ENCODE data around the gene MYG1. TPM values are rescaled to one million over a fixed set of nuclear protein-coding genes. Genes with fewer than 3 reads are reported as not detected.

Gene MYG1
- total RNA-seq, 1 experiment from 2014 or later, result 102 TPM

DNA sequence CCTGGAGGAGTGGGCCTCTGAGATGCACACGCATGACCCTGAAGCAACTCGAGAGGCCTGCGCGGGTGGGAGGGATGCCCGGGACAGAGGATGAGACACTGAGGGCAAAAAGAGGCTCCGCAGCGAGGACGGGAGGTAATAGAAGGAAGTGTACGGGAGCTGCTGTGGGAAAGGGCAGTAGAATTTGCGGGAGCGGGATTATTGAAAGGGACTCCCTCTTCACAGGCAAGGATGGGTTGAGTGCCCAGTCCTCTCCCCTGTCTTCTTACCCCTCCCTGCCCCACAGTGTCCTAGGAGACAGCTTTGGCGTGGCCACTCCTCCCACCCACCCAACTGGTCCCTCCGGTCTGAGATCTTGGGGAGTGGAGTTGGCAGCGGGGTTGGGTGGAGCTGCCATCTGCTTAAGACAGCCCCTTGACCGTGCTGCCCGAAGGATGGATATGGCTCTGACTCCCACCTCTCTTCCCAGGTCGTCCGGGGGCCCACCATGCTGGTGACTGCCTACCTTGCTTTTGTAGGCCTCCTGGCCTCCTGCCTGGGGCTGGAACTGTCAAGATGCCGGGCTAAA, 47.1 kb upstream of the MYG1 start:
- no peak for DNase-seq (ENCODE audit: low spot score)
- Histone ChIP-seq H3K4me3 (ENCODE audit: low read depth, low read length, poor library complexity, severe bottlenecking) (peak overlapping the region; percentile 82), H3K27ac (ENCODE audit: low read depth, low read length, poor library complexity, severe bottlenecking) (peak overlapping the region; percentile 68), H3K27me3 (replicated peaks; ENCODE audit: insufficient read depth, low read depth, low read length, poor library complexity) (no peaks in the 10 kb centered on the region), H3K9me3 (ENCODE audit: low read depth, low read length, poor library complexity, severe bottlenecking) (no peaks in the 10 kb centered on the region), H3K4me1 (ENCODE audit: insufficient read depth, low read length, poor library complexity, severe bottlenecking) (peaks cover 6% of the 10 kb centered on the region), H3K36me3 (ENCODE audit: insufficient read depth, low read length, poor library complexity, severe bottlenecking) (no peaks in the 10 kb centered on the region)
- CTCF ChIA-PET, result no interaction called here
- TSS peak; percentile 73 for BruUV-seq (replicated peaks)
- POLR2A ChIA-PET (ENCODE audit: low non-redundant PET), result no interaction called here
- intact Hi-C loops (cut with micrococcal nuclease; ENCODE audit: unreplicated experiment), result no loop called here
- no peak for TF ChIP-seq CTCF (conservative IDR thresholded peaks at IDR 0.05; ENCODE audit: low read depth, low read length)
- no peak for TF ChIP-seq EZH2 (IDR thresholded peaks at IDR 0.05; ENCODE audit: borderline replicate concordance, low read depth, low read length, poor library complexity, severe bottlenecking)

GRCh38 chr12:53253298-53253697, 46.2 kb upstream of the MYG1 start:
- intact Hi-C loops (cut with micrococcal nuclease; ENCODE audit: unreplicated experiment), result no loop called here
- Histone ChIP-seq H3K27ac (ENCODE audit: low read depth, low read length, poor library complexity, severe bottlenecking) (no peak overlapping the region), H3K9me3 (ENCODE audit: low read depth, low read length, poor library complexity, severe bottlenecking) (no peaks in the 10 kb centered on the region), H3K36me3 (ENCODE audit: insufficient read depth, low read length, poor library complexity, severe bottlenecking) (no peaks in the 10 kb centered on the region), H3K4me1 (ENCODE audit: insufficient read depth, low read length, poor library complexity, severe bottlenecking) (peaks cover 6% of the 10 kb centered on the region), H3K4me3 (ENCODE audit: low read depth, low read length, poor library complexity, severe bottlenecking) (peak overlapping the region; percentile 82), H3K27me3 (replicated peaks; ENCODE audit: insufficient read depth, low read depth, low read length, poor library complexity) (no peaks in the 10 kb centered on the region)
- TF ChIP-seq CTCF (conservative IDR thresholded peaks at IDR 0.05; ENCODE audit: low read depth, low read length) (no peak), EZH2 (IDR thresholded peaks at IDR 0.05; ENCODE audit: borderline replicate concordance, low read depth, low read length, poor library complexity, severe bottlenecking) (no peak)
- CTCF ChIA-PET, result no interaction called here
- POLR2A ChIA-PET (ENCODE audit: low non-redundant PET), result no interaction called here
- BruUV-seq (replicated peaks), result no TSS peak
- no peak for DNase-seq (ENCODE audit: low spot score)

- no peak overlapping the region for H3K4me3 ChIP-seq (ENCODE audit: low read depth, low read length, poor library complexity, severe bottlenecking)
- no peak overlapping the region for H3K27ac ChIP-seq (ENCODE audit: low read depth, low read length, poor library complexity, severe bottlenecking)
- H3K27me3 ChIP-seq (replicated peaks; ENCODE audit: insufficient read depth, low read depth, low read length, poor library complexity), result no peaks in the 10 kb centered on the region
- DNase-seq (ENCODE audit: low spot score), result no peak
- no peaks in the 10 kb centered on the region for H3K36me3 ChIP-seq (ENCODE audit: insufficient read depth, low read length, poor library complexity, severe bottlenecking)
- intact Hi-C loops (cut with micrococcal nuclease; ENCODE audit: unreplicated experiment), result no loop called here
- H3K9me3 ChIP-seq (ENCODE audit: low read depth, low read length, poor library complexity, severe bottlenecking), result no peaks in the 10 kb centered on the region
- ChIA-PET POLR2A (ENCODE audit: low non-redundant PET) (no interaction called here), CTCF (no interaction called here)
- peaks cover 6% of the 10 kb centered on the region for H3K4me1 ChIP-seq (ENCODE audit: insufficient read depth, low read length, poor library complexity, severe bottlenecking)
- TF ChIP-seq CTCF (conservative IDR thresholded peaks at IDR 0.05; ENCODE audit: low read depth, low read length) (no peak), EZH2 (IDR thresholded peaks at IDR 0.05; ENCODE audit: borderline replicate concordance, low read depth, low read length, poor library complexity, severe bottlenecking) (no peak)
- BruUV-seq (replicated peaks), result no TSS peak
These were observed 44.5 kb upstream of the MYG1 start for GRCh38 chr12:53254816-53255545.
